Prostate gland (tissue), 2 donors: Measurements from ENCODE around the gene ANKRD12. TPM values are rescaled to one million over a fixed set of nuclear protein-coding genes. Genes with fewer than 3 reads are reported as not detected.

ENCODE experiments used
- DNase-seq: peaks from one replicate; pipeline ENCODE4 v3.0.0-alpha.2; 2019; ENCODE audit warnings: low spot score
- H3K27ac ChIP-seq, 2 donors: fragments of 200-600 bp; sonication (generic); 2 replicates each; pipeline ENCODE4 v1.5.1; 2017 to 2019
- H3K27me3 ChIP-seq: fragments of 200-600 bp; sonication (generic); replicated peaks from 2 replicates; pipeline ENCODE4 v1.5.1; 2019; ENCODE audit not compliant: insufficient read depth
- H3K36me3 ChIP-seq, 2 donors: fragments of 200-600 bp; sonication (generic); 1 replicate in 1 of 2; 2 replicates in 1 of 2; pipeline versions ENCODE4 v1.5.1 to v1.8.1; 2017 to 2019
- H3K4me1 ChIP-seq: fragments of 200-600 bp; sonication (generic); replicated peaks from 2 replicates; pipeline ENCODE4 v1.5.1; 2019
- H3K4me3 ChIP-seq, 2 donors: fragments of 200-600 bp; sonication (generic); 2 replicates each; pipeline ENCODE4 v1.5.1; 2017 to 2019
- H3K9me3 ChIP-seq: fragments of 200-600 bp; sonication (generic); 2 replicates; pipeline ENCODE4 v1.5.1; 2017
- CTCF ChIP-seq, 4 experiments: fragments of 200-600 bp in 2 of 4; fragments of 450-650 bp in 2 of 4; sonication (generic) in 2 of 4; IDR thresholded peaks; 1 replicate in 3 of 4; 2 replicates in 1 of 4; pipeline ENCODE4 v1.5.1; 2016 to 2019; ENCODE audit warnings: antibody characterized with exemption in 4 of 4, mild to moderate bottlenecking in 2 of 4, moderate library complexity in 2 of 4
- POLR2A ChIP-seq: fragments of 450-650 bp; IDR thresholded peaks from one replicate; pipeline ENCODE4 v1.6.1; 2016; ENCODE audit warnings: antibody characterized with exemption, mild to moderate bottlenecking
- POLR2AphosphoS5 ChIP-seq: sonication (generic); formaldehyde crosslinking; IDR thresholded peaks from one replicate; pipeline ENCODE4 v1.6.1; 2017; ENCODE audit warnings: antibody characterized with exemption
- WGBS: methylation state at CpG from one replicate; pipeline ENCODE4 v1.1.5; 2018; 5-methylcytosine and 5-hydroxymethylcytosine counted together
- intact Hi-C: fragments of 100-400 bp; cut with DNase I; formaldehyde crosslinking; loops from one replicate; pipeline ENCODE4 v1.14.2; 2022
- total RNA-seq, 2 donors: library from RNA; depleted of rRNA; stranded (reverse); fragments of >200 nt; gene quantifications; one replicate each; pipeline ENCODE4 v1.1.0, GENCODE V29; 2016

ANKRD12 gene
- total RNA-seq, 2 donors from 2014 or later, result 38.7 to 50.1 TPM

- no peak overlapping the region for H3K27ac ChIP-seq
- WGBS, result 96% methylated on average over 6 of the region's 6 CpGs
- no peak overlapping the region for H3K4me3 ChIP-seq
- no peak for DNase-seq
- TF ChIP-seq CTCF (IDR thresholded peaks at IDR 0.05) (no peak), POLR2AphosphoS5 (no peak), POLR2A (no peak)
- intact Hi-C loops, result no loop called here
- no peaks in the 10 kb centered on the region for H3K36me3 ChIP-seq
- no peaks in the 10 kb centered on the region for H3K27me3 ChIP-seq
- no peaks in the 10 kb centered on the region for H3K9me3 ChIP-seq
- no peaks in the 10 kb centered on the region for H3K4me1 ChIP-seq
Measured at GRCh38 chr18:9304388-9305070, 167.9 kb downstream of the ANKRD12 start.

GRCh38 chr18:9319333-9319732 lies 182.8 kb downstream of the ANKRD12 start:
- WGBS, result 30% methylated on average over 1 of the region's 1 CpG
- intact Hi-C loops, result no loop called here

GRCh38 chr18:9321017-9321452 lies 184.5 kb downstream of the ANKRD12 start:
- DNase-seq, result no peak
- Histone ChIP-seq H3K9me3 (no peaks in the 10 kb centered on the region), H3K27ac (no peak overlapping the region), H3K4me1 (no peaks in the 10 kb centered on the region), H3K36me3 (no peaks in the 10 kb centered on the region), H3K4me3 (no peak overlapping the region), H3K27me3 (no peaks in the 10 kb centered on the region)
- intact Hi-C loops, result no loop called here
- no peak for TF ChIP-seq POLR2AphosphoS5
- no peak for TF ChIP-seq POLR2A
- no peak for TF ChIP-seq CTCF (IDR thresholded peaks at IDR 0.05)
- WGBS, result 55% methylated on average over 4 of the region's 4 CpGs

More at GRCh38 chr18:9319333-9319732, 182.8 kb downstream of the ANKRD12 start:
- Histone ChIP-seq H3K4me3 (no peak overlapping the region), H3K27ac (no peak overlapping the region), H3K36me3 (no peaks in the 10 kb centered on the region), H3K9me3 (no peaks in the 10 kb centered on the region), H3K4me1 (no peaks in the 10 kb centered on the region), H3K27me3 (no peaks in the 10 kb centered on the region)
- no peak for DNase-seq
- TF ChIP-seq CTCF (IDR thresholded peaks at IDR 0.05) (no peak), POLR2AphosphoS5 (no peak), POLR2A (no peak)

- Histone ChIP-seq H3K36me3 (no peaks in the 10 kb centered on the region), H3K27me3 (no peaks in the 10 kb centered on the region), H3K9me3 (no peaks in the 10 kb centered on the region), H3K27ac (no peak overlapping the region), H3K4me3 (no peak overlapping the region), H3K4me1 (no peaks in the 10 kb centered on the region)
- intact Hi-C loops, result no loop called here
- no peak for DNase-seq
- 32% methylated on average over 4 of the region's 4 CpGs for WGBS
- no peak for TF ChIP-seq CTCF (IDR thresholded peaks at IDR 0.05)
- TF ChIP-seq POLR2AphosphoS5, result no peak
- no peak for TF ChIP-seq POLR2A
Measured at GRCh38 chr18:9321736-9322135, 185.2 kb downstream of the ANKRD12 start.

- no peaks in the 10 kb centered on the region for H3K27me3 ChIP-seq
- DNase-seq, result no peak
- no peak overlapping the region for H3K4me3 ChIP-seq
- no peak overlapping the region for H3K27ac ChIP-seq
- intact Hi-C loops, result no loop called here
- H3K36me3 ChIP-seq, result no peaks in the 10 kb centered on the region
- 94% methylated on average over 2 of the region's 2 CpGs for WGBS
- no peaks in the 10 kb centered on the region for H3K4me1 ChIP-seq
- TF ChIP-seq CTCF (IDR thresholded peaks at IDR 0.05) (no peak), POLR2AphosphoS5 (no peak), POLR2A (no peak)
- H3K9me3 ChIP-seq, result no peaks in the 10 kb centered on the region
Measured at GRCh38 chr18:9322744-9323143, 186.2 kb downstream of the ANKRD12 start.
